PC-3 (cell line): Measurements from ENCODE around the gene UBE3A. TPM values are rescaled to one million over a fixed set of nuclear protein-coding genes. Genes with fewer than 3 reads are reported as not detected.

Source experiments
- ATAC-seq: fragments of 200-7000 bp; cut with Tn5 transposase; 2 replicates; pipeline ENCODE4 v1.9.1; 2020; ENCODE audit warnings: mild to moderate bottlenecking, moderate library complexity
- BruUV-seq: library from RNA; stranded (reverse); fragments of 400-500 nt; replicated peaks from 2 replicates; lab custom pipeline; 2021; lab: Mats Ljungman, UMichigan
- CTCF ChIA-PET: fragments of 300-600 bp; sonication (Branson Sonifier 250); formaldehyde crosslinking; loops from one replicate; lab custom pipeline; 2022; ENCODE audit warnings: antibody characterized with exemption; lab: Charles Lee
- POLR2A ChIA-PET: fragments of 300-600 bp; sonication (Branson Sonifier 250); formaldehyde crosslinking; loops from one replicate; lab custom pipeline; 2022; ENCODE audit warnings: antibody characterized with exemption; ENCODE audit not compliant: unreplicated experiment; lab: Charles Lee
- DNase-seq: peaks from one replicate; pipeline ENCODE4 v3.0.0-alpha.2; 2015
- H2AFZ ChIP-seq: fragments of 300-600 bp; sonication (generic); 2 replicates; pipeline ENCODE4 v1.6.0; 2016; ENCODE audit warnings: antibody characterized with exemption, low read length
- H3F3A ChIP-seq: fragments of 300-600 bp; sonication (generic); one replicate; pipeline ENCODE4 v1.6.0; 2017; ENCODE audit warnings: antibody characterized with exemption, low read length, control low read depth, mild to moderate bottlenecking; ENCODE audit not compliant: unreplicated experiment
- H3K27ac ChIP-seq: fragments of 300-600 bp; sonication (generic); 2 replicates; pipeline ENCODE4 v1.5.1; 2016; ENCODE audit warnings: mild to moderate bottlenecking, low read length
- H3K27me3 ChIP-seq: fragments of 300-600 bp; sonication (generic); 2 replicates; pipeline ENCODE4 v1.6.1; 2016; ENCODE audit warnings: low read length, mixed read lengths
- H3K36me3 ChIP-seq: fragments of 300-600 bp; sonication (generic); 2 replicates; pipeline ENCODE4 v1.6.1; 2016; ENCODE audit warnings: low read depth, mixed run types, low read length, mixed read lengths
- H3K4me1 ChIP-seq: fragments of 300-600 bp; sonication (generic); 2 replicates; pipeline ENCODE4 v1.5.1; 2016; ENCODE audit warnings: low read length; ENCODE audit not compliant: insufficient read depth
- H3K4me2 ChIP-seq: fragments of 300-600 bp; sonication (generic); 2 replicates; pipeline ENCODE4 v1.6.0; 2016; ENCODE audit warnings: low read length
- H3K4me3 ChIP-seq: fragments of 300-600 bp; sonication (generic); 2 replicates; pipeline ENCODE4 v1.5.1; 2016; ENCODE audit warnings: mild to moderate bottlenecking, low read length, mixed read lengths
- H3K79me2 ChIP-seq: fragments of 300-600 bp; sonication (generic); 2 replicates; pipeline ENCODE4 v1.6.1; 2017; ENCODE audit warnings: low read length, mixed read lengths
- H3K9ac ChIP-seq: fragments of 300-600 bp; sonication (generic); 2 replicates; pipeline ENCODE4 v1.6.0; 2016; ENCODE audit warnings: mild to moderate bottlenecking, low read length
- H3K9me2 ChIP-seq: fragments of 300-600 bp; sonication (generic); replicated peaks from 2 replicates; pipeline ENCODE4 v1.6.1; 2016; ENCODE audit warnings: mixed run types, low read length, mixed read lengths
- H3K9me3 ChIP-seq: fragments of 300-600 bp; sonication (generic); 2 replicates; pipeline ENCODE4 v1.6.1; 2016; ENCODE audit warnings: low read length, mixed read lengths
- H4K20me1 ChIP-seq: fragments of 300-600 bp; sonication (generic); 2 replicates; pipeline ENCODE4 v1.6.1; 2016; ENCODE audit warnings: low read length, mixed read lengths
- CTCF ChIP-seq: fragments of 300-600 bp; sonication (generic); conservative IDR thresholded peaks from 2 replicates; pipeline ENCODE4 v1.5.1; 2017; ENCODE audit warnings: antibody characterized with exemption, low read depth, mild to moderate bottlenecking, low read length
- EZH2 ChIP-seq: fragments of 300-600 bp; sonication (generic); IDR thresholded peaks from one replicate; pipeline ENCODE4 v1.6.1; 2017; ENCODE audit warnings: antibody characterized with exemption, mild to moderate bottlenecking, low read length; ENCODE audit not compliant: unreplicated experiment
- intact Hi-C: fragments of 100-400 bp; cut with micrococcal nuclease; formaldehyde crosslinking; loops from 2 replicates; pipeline ENCODE4 v1.9.0; 2023
- total RNA-seq: library from RNA; depleted of rRNA; stranded (reverse); fragments of >200 nt; gene quantifications from 2 replicates; pipeline ENCODE4 v1.2.3, GENCODE V29; 2014

The UBE3A gene
- total RNA-seq, 1 experiment from 2014 or later = 59.5 TPM

- intact Hi-C loops = loop anchor here (5.0 kb wide), 3 partner anchors 46 to 111 kb away; no protein-coding TSS in a partner anchor
- H3K27me3 ChIP-seq = no peaks in the 10 kb centered on the region
- peak overlapping the region; percentile 100 for H3K9ac ChIP-seq
- peaks cover 6% of the 10 kb centered on the region for H3F3A ChIP-seq
- no peaks in the 10 kb centered on the region for H3K9me3 ChIP-seq
- peak overlapping the region; percentile 61 for H3K27ac ChIP-seq
- H3K9me2 ChIP-seq = no peaks in the 10 kb centered on the region
- peaks cover 50% of the 10 kb centered on the region for H4K20me1 ChIP-seq
- peaks cover 31% of the 10 kb centered on the region for H3K4me1 ChIP-seq
- no TSS peak for BruUV-seq
- H3K36me3 ChIP-seq = peaks cover 8% of the 10 kb centered on the region; the same call in 1 of the 2 replicates
- H3K4me2 ChIP-seq = peak overlapping the region; percentile 94
- TF ChIP-seq CTCF = peak; percentile 45
- TF ChIP-seq EZH2 = no peak
- H2AFZ ChIP-seq = peak overlapping the region; percentile 85; the same call in 1 of the 2 replicates
- DNase-seq = peak; percentile 47
- H3K4me3 ChIP-seq = peak overlapping the region; percentile 91
- CTCF ChIA-PET = interaction anchor here (0.6 kb wide), 1 partner anchor 27 kb away, joined by 4 read pairs; no protein-coding TSS in a partner anchor
- POLR2A ChIA-PET = no interaction called here
- H3K79me2 ChIP-seq = peaks cover 58% of the 10 kb centered on the region
- ATAC-seq = peak; percentile 49
Observed at GRCh38 chr15:25437777-25438600, 835 bp downstream of the UBE3A start.

GRCh38 chr15:25436707-25437106 lies 2.1 kb downstream of the UBE3A start:
- Histone ChIP-seq H3K36me3 (peaks cover 8% of the 10 kb centered on the region; the same call in 1 of the 2 replicates), H2AFZ (no peak overlapping the region), H3F3A (peaks cover 6% of the 10 kb centered on the region), H3K9me3 (no peaks in the 10 kb centered on the region), H3K4me3 (peak overlapping the region; percentile 91), H3K79me2 (peaks cover 71% of the 10 kb centered on the region), H3K9me2 (no peaks in the 10 kb centered on the region), H3K27ac (no peak overlapping the region), H3K4me2 (peak overlapping the region; percentile 94), H3K9ac (peak overlapping the region; percentile 100; the same call in 1 of the 2 replicates), H3K27me3 (no peaks in the 10 kb centered on the region), H3K4me1 (peaks cover 31% of the 10 kb centered on the region), H4K20me1 (peaks cover 63% of the 10 kb centered on the region)
- no peak for TF ChIP-seq EZH2
- TF ChIP-seq CTCF = no peak
- DNase-seq (peak; percentile 13), ATAC-seq (no peak)
- CTCF ChIA-PET = no interaction called here
- no TSS peak for BruUV-seq
- intact Hi-C loops = loop anchor here (1.0 to 5.0 kb wide), 4 partner anchors 44 to 109 kb away; no protein-coding TSS in a partner anchor
- POLR2A ChIA-PET = no interaction called here
